Measurements from ENCODE around the gene SPAG5. TPM values are rescaled to one million over a fixed set of nuclear protein-coding genes. Genes with fewer than 3 reads are reported as not detected.
A peak's percentile ranks its signal among the peaks of the same experiment; 100 is the strongest.

Gene SPAG5
- total RNA-seq, 2 experiments from 2014 or later, result 162 to 170 TPM

DNA sequence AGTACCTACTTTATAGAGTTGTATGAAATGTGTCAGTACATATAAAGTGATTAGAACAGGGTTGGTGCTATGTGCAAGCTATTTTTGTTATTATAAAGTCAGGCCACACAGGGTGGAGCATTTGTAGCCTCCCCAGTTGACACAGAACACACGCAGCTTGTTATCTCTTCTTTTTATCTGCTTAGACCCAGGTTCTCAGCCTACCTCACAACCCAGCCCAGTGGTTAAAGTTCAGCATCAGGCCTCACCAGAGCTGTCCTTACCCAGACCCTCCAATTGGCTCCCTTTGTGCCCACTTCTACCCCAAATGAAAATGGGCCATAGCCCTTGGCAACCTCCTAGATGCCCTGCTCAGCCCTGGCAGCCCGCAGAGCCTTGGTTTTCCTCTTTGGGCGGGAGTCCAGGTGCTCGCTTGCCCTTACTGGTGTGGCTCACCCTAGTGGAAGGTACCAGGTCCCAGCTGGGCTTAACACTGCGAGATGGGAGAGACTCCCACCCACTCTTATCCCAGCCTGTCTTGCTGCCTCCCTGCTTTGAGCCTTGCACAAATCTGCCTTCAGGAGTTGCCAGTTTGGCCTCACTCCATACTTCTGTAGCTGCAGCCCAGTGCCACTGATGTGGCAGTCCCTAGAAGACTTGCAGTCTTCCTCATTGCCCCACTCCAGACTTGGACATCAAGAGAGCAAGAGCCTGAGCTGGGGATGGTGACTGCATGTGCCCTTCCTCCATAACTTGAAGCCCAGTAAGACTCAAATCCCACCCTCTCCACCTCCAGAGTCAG is 26.4 kb downstream of the SPAG5 start:
- POLR2A ChIA-PET, result interaction anchor here (0.5 to 3.2 kb wide), 8 partner anchors 11 to 139 kb away, joined by 3 to 30 read pairs (median 5); partner anchors contain the start of genes BLTP2 and SPAG5
- ATAC-seq, result no peak

DNA sequence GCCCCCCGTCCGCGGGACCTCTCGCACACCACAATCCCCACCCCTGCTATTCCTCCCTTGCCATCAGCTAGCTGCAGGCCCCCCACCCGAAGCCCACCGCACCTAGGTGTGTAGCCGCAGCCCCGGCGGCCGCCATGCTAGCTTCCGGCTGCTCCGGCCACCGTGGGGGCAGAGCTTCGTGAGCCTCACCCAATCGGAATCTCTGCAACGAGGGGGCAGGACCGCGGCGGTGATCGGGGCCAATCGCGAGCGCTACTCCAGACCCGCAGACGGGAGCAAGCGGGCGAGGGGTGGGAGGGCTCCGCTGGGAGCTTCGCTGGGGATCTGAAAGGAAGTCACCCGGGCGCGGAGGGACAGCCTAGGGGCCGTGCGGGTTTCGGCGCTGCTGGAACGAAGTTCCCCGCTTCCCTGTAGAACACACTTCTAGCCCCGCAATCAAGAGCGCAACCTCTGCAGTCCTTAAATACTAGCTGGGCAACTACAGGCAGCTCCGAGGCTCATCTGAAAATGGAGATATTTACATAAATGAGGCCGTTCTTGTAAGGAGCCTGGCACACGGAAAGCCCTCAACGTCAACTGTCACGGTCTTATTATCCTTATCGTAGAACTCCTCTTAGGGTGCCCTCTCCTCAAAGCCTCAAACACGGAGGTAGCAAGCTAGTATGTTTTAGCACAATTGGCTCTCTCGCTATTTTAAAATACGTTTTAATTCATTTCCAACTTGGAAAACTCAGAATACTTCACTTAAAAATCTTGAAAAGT is 27.3 kb downstream of the SPAG5 start, which contains the start of gene PIGS:
Gene PIGS, minus strand, starts transcription at position 164 of the 762 bp plus-strand sequence. Its CDS starts 28 bp downstream, at position 136.
- Mint-ChIP-seq H3K36me3 (ENCODE audit: low read depth) (peaks cover 49% of the 10 kb centered on the region), H3K4me3 (peak within 1 kb of the TSS; percentile 94), H3K27ac (peak within 1 kb of the TSS; percentile 95), H3K9me3 (ENCODE audit: insufficient read depth) (no peaks in the 10 kb centered on the region), H3K4me1 (ENCODE audit: low read depth) (peaks cover 58% of the 10 kb centered on the region), H3K27me3 (ENCODE audit: low read depth) (no peaks in the 10 kb centered on the region)
- ATAC-seq, result peak; percentile 98
- ChIA-PET CTCF (interaction anchor here (0.7 to 3.7 kb wide), 11 partner anchors 9 to 382 kb away, joined by 3 to 46 read pairs (median 4); partner anchors contain the start of genes BLTP2, SDF2 and SUPT6H), POLR2A (interaction anchor here (0.9 to 3.2 kb wide), 9 partner anchors 10 to 139 kb away, joined by 3 to 30 read pairs (median 4); partner anchors contain the start of gene SPAG5)
- DNase-seq, result peak; percentile 94

More for the DNA sequence above, 26.4 kb downstream of the SPAG5 start:
- Mint-ChIP-seq H3K4me3 (peak overlapping the region; percentile 94), H3K27ac (peak overlapping the region; percentile 95), H3K36me3 (ENCODE audit: low read depth) (peaks cover 52% of the 10 kb centered on the region), H3K4me1 (ENCODE audit: low read depth) (peaks cover 60% of the 10 kb centered on the region), H3K27me3 (ENCODE audit: low read depth) (no peaks in the 10 kb centered on the region), H3K9me3 (ENCODE audit: insufficient read depth) (no peaks in the 10 kb centered on the region)
- DNase-seq, result no peak
- CTCF ChIA-PET, result interaction anchor here (0.8 to 3.7 kb wide), 8 partner anchors 11 to 381 kb away, joined by 3 to 46 read pairs (median 4); partner anchors contain the start of genes SDF2 and SUPT6H

GRCh38 chr17:28570716-28571360 is 28.0 kb downstream of the SPAG5 start:
- DNase-seq (peak; percentile 67), ATAC-seq (peak; percentile 52)
- no peaks in the 10 kb centered on the region for H3K27me3 Mint-ChIP-seq (ENCODE audit: low read depth)
- peaks cover 52% of the 10 kb centered on the region for H3K4me1 Mint-ChIP-seq (ENCODE audit: low read depth)
- H3K4me3 Mint-ChIP-seq, result peak overlapping the region; percentile 94
- POLR2A ChIA-PET, result interaction anchor here (0.9 to 3.2 kb wide), 9 partner anchors 8 to 74 kb away, joined by 3 to 30 read pairs (median 4); partner anchors contain the start of gene SPAG5
- peaks cover 44% of the 10 kb centered on the region for H3K36me3 Mint-ChIP-seq (ENCODE audit: low read depth)
- peak overlapping the region; percentile 95 for H3K27ac Mint-ChIP-seq
- CTCF ChIA-PET, result interaction anchor here (0.7 to 3.7 kb wide), 11 partner anchors 10 to 382 kb away, joined by 3 to 46 read pairs (median 4); partner anchors contain the start of genes BLTP2, SDF2 and SUPT6H
- no peaks in the 10 kb centered on the region for H3K9me3 Mint-ChIP-seq (ENCODE audit: insufficient read depth)

DNA sequence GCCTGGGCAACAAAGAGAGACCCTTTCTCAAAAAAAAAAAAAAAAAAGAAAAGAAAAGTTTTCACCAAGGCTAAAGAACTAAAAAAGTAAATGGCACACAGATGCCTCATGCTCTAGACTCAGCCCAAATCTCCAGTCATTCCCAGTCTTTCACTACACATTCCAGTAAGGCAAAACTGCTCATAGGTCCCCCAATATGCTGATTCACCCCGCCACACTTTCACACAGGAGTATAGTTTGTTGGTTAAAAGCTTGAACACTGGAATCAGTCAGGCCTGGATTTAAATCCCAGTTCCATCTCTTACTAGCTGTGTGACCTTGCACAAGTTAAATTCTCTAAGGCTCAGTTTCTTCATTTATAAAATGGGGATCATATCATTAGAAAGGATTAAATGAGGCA is 29.4 kb downstream of the SPAG5 start:
- DNase-seq (no peak), ATAC-seq (no peak)
- Mint-ChIP-seq H3K27ac (no peak overlapping the region), H3K4me3 (peak overlapping the region; percentile 94), H3K9me3 (ENCODE audit: insufficient read depth) (no peaks in the 10 kb centered on the region), H3K27me3 (ENCODE audit: low read depth) (no peaks in the 10 kb centered on the region), H3K4me1 (ENCODE audit: low read depth) (peaks cover 41% of the 10 kb centered on the region), H3K36me3 (ENCODE audit: low read depth) (peaks cover 48% of the 10 kb centered on the region)
- CTCF ChIA-PET, result interaction anchor here (1.4 to 3.7 kb wide), 2 partner anchors 12 to 20 kb away, joined by 3 to 46 read pairs; no protein-coding TSS in a partner anchor
- POLR2A ChIA-PET, result interaction anchor here (1.4 to 3.2 kb wide), 3 partner anchors 9 to 19 kb away, joined by 4 to 30 read pairs (median 5); no protein-coding TSS in a partner anchor

- peaks cover 42% of the 10 kb centered on the region for H3K36me3 Mint-ChIP-seq (ENCODE audit: low read depth)
- peak overlapping the region; percentile 43 for H3K27ac Mint-ChIP-seq
- ChIA-PET POLR2A (interaction anchor here (0.9 kb wide), 1 partner anchor 18 kb away, joined by 5 read pairs; no protein-coding TSS in a partner anchor), CTCF (no interaction called here)
- ATAC-seq, result no peak
- no peak for DNase-seq
- H3K4me3 Mint-ChIP-seq, result no peak overlapping the region
- peaks cover 36% of the 10 kb centered on the region for H3K4me1 Mint-ChIP-seq (ENCODE audit: low read depth)
- H3K9me3 Mint-ChIP-seq (ENCODE audit: insufficient read depth), result no peaks in the 10 kb centered on the region
- H3K27me3 Mint-ChIP-seq (ENCODE audit: low read depth), result no peaks in the 10 kb centered on the region
Observed at GRCh38 chr17:28567604-28568003, 31.2 kb downstream of the SPAG5 start.

DNA sequence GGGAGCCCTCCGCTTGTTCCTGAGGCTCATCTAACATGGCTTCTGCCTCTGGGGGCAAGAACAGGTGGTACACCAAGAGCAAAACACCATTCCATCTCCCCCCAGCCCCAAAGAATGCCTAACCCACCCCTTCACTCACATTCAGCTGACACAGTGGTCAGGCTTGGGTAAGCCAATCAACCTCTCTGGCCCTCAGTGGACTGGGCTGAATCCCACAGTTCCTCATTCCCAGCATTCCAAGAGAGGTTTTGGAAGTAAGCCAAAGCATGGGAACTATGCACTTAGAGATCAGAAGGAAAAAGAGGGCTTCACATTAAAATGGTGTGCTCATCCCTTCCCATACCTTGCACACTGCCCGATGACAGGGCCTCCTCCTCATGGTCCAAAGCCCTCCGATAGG is 35.4 kb downstream of the SPAG5 start:
- H3K4me3 Mint-ChIP-seq, result no peak overlapping the region
- H3K27me3 Mint-ChIP-seq (ENCODE audit: low read depth), result no peaks in the 10 kb centered on the region

DNA sequence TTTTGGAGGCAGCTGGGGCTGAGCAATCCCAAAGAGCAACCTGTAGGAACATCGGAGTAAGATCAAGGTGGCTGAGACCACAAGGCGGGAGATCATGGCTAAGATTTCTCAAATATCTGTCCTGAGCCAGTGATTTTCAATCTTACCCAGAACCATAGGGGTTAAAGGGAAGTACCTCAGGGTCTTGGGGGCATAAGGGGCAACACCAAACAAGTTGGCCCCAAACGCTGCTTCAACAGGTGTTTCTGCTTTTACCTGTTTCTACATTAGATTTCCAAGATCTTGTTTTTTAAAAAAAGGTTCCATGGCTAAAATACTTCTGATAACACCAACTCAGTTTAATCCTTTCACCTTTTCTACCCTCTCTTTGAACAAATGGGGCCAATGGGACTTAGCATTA is 43.8 kb downstream of the SPAG5 start:
- DNase-seq (no peak), ATAC-seq (no peak)
- no peak overlapping the region for H3K27ac Mint-ChIP-seq
- peaks cover 24% of the 10 kb centered on the region for H3K4me1 Mint-ChIP-seq (ENCODE audit: low read depth)
- H3K36me3 Mint-ChIP-seq (ENCODE audit: low read depth), result peaks cover 56% of the 10 kb centered on the region
- ChIA-PET POLR2A (no interaction called here), CTCF (no interaction called here)
- H3K27me3 Mint-ChIP-seq (ENCODE audit: low read depth), result no peaks in the 10 kb centered on the region
- H3K4me3 Mint-ChIP-seq, result no peak overlapping the region
- H3K9me3 Mint-ChIP-seq (ENCODE audit: insufficient read depth), result no peaks in the 10 kb centered on the region

More for the DNA sequence above, 35.4 kb downstream of the SPAG5 start:
- DNase-seq, result no peak
- ATAC-seq, result no peak
- no peaks in the 10 kb centered on the region for H3K9me3 Mint-ChIP-seq (ENCODE audit: insufficient read depth)
- peaks cover 50% of the 10 kb centered on the region for H3K36me3 Mint-ChIP-seq (ENCODE audit: low read depth)
- H3K4me1 Mint-ChIP-seq (ENCODE audit: low read depth), result peaks cover 14% of the 10 kb centered on the region
- ChIA-PET CTCF (interaction anchor here (1.2 kb wide), 1 partner anchor 23 kb away, joined by 3 read pairs; no protein-coding TSS in a partner anchor), POLR2A (no interaction called here)
- H3K27ac Mint-ChIP-seq, result no peak overlapping the region

GRCh38 chr17:28554565-28554964 is 44.3 kb downstream of the SPAG5 start:
- Mint-ChIP-seq H3K4me3 (no peak overlapping the region), H3K27ac (no peak overlapping the region), H3K4me1 (ENCODE audit: low read depth) (peaks cover 28% of the 10 kb centered on the region), H3K27me3 (ENCODE audit: low read depth) (no peaks in the 10 kb centered on the region), H3K9me3 (ENCODE audit: insufficient read depth) (no peaks in the 10 kb centered on the region), H3K36me3 (ENCODE audit: low read depth) (peaks cover 51% of the 10 kb centered on the region)
- CTCF ChIA-PET, result no interaction called here
- no peak for DNase-seq
- ATAC-seq, result no peak
- POLR2A ChIA-PET, result no interaction called here

DNA sequence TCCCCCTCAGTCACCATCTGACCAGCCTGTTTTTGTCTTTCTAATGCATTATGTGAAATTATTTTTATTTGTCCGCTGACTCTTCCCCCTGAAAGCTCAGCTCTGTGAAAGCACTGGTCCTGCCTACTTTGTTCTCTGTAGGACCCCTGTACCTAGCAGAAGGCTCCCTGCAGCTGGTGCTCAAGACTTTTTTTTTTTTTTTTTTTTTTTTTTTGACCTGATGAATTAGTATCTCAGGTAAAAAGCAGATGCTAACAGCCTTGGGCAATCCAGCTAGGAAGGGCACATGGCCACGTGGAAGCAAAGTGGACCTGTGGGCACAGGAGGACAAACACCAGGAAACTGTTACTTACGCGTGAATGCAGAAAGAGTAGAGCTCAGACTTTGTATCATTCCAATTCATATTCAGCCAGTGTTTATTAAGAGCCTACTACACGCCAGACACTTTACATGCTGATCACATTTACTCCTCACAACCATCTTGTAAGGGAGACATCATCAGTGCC is 45.8 kb downstream of the SPAG5 start:
- ChIA-PET POLR2A (no interaction called here), CTCF (interaction anchor here (0.7 to 1.4 kb wide), 3 partner anchors 14 to 23 kb away, joined by 3 to 6 read pairs (median 3); partner anchors contain the start of gene ALDOC)
- DNase-seq (no peak), ATAC-seq (no peak)
- no peaks in the 10 kb centered on the region for H3K27me3 Mint-ChIP-seq (ENCODE audit: low read depth)
- H3K9me3 Mint-ChIP-seq (ENCODE audit: insufficient read depth), result no peaks in the 10 kb centered on the region
- peaks cover 43% of the 10 kb centered on the region for H3K4me1 Mint-ChIP-seq (ENCODE audit: low read depth)
- H3K4me3 Mint-ChIP-seq, result peak overlapping the region; percentile 71
- H3K27ac Mint-ChIP-seq, result peak overlapping the region; percentile 75
- H3K36me3 Mint-ChIP-seq (ENCODE audit: low read depth), result peaks cover 45% of the 10 kb centered on the region

- Mint-ChIP-seq H3K27me3 (ENCODE audit: low read depth) (no peaks in the 10 kb centered on the region), H3K9me3 (ENCODE audit: insufficient read depth) (no peaks in the 10 kb centered on the region), H3K4me1 (ENCODE audit: low read depth) (peaks cover 49% of the 10 kb centered on the region), H3K27ac (peak within 1 kb of the TSS; percentile 90), H3K36me3 (ENCODE audit: low read depth) (peaks cover 44% of the 10 kb centered on the region), H3K4me3 (peak within 1 kb of the TSS; percentile 91)
- CTCF ChIA-PET, result interaction anchor here (1.0 to 6.8 kb wide), 5 partner anchors 18 to 136 kb away, joined by 3 to 46 read pairs (median 6); partner anchors contain the start of genes ALDOC and PIGS
- POLR2A ChIA-PET, result interaction anchor here (0.5 kb wide), 1 partner anchor 95 kb away, joined by 4 read pairs; no protein-coding TSS in a partner anchor
- ATAC-seq, result peak; percentile 85
- peak; percentile 82 for DNase-seq
Observed at GRCh38 chr17:28552176-28552999, 46.4 kb downstream of the SPAG5 start, which contains the start of gene UNC119. Gene UNC119, minus strand, starts transcription at chr17:28552624. Its CDS starts 67 bp downstream, at chr17:28552557.
